ENCODE measurements around the gene SF3B1.
"Not testable (repeated sequence)": the region's sequence is repeated elsewhere in the genome, so short reads cannot be mapped to it uniquely, and the experiment has no call there.

The SF3B1 gene

GRCh38 chr2:197434541-197435513, at the start of gene SF3B1:
Gene SF3B1, minus strand, starts transcription at chr2:197435028. Its CDS starts 29 bp downstream, at chr2:197434999.
- peak; percentile 98 for DNase-seq (ENCODE audit: low read depth in 2 of 2)

GRCh38 chr2:197484248-197484647, 49.4 kb upstream of the SF3B1 start:
- not testable (repeated sequence) for DNase-seq (ENCODE audit: low read depth in 2 of 2)

- DNase-seq (ENCODE audit: low read depth in 2 of 2) = no peak
Measured at GRCh38 chr2:197480165-197481036, 45.6 kb upstream of the SF3B1 start.

- no peak for DNase-seq (ENCODE audit: low read depth in 2 of 2)
Measured at GRCh38 chr2:197477797-197478196, 43.0 kb upstream of the SF3B1 start.

- DNase-seq (ENCODE audit: low read depth in 2 of 2) = no peak
Measured at GRCh38 chr2:197472166-197472565, 37.3 kb upstream of the SF3B1 start.

- DNase-seq (ENCODE audit: low read depth in 2 of 2) = no peak
Measured at GRCh38 chr2:197464175-197464574, 29.3 kb upstream of the SF3B1 start.

- no peak for DNase-seq (ENCODE audit: low read depth in 2 of 2)
Measured at GRCh38 chr2:197461057-197461456, 26.2 kb upstream of the SF3B1 start.

GRCh38 chr2:197460649-197461048, 25.8 kb upstream of the SF3B1 start:
- no peak for DNase-seq (ENCODE audit: low read depth in 2 of 2)

GRCh38 chr2:197455428-197455827, 20.6 kb upstream of the SF3B1 start:
- no peak for DNase-seq (ENCODE audit: low read depth in 2 of 2)

GRCh38 chr2:197454923-197455322, 20.1 kb upstream of the SF3B1 start:
- DNase-seq (ENCODE audit: low read depth in 2 of 2) = no peak

GRCh38 chr2:197453914-197454398, 19.1 kb upstream of the SF3B1 start:
- DNase-seq (ENCODE audit: low read depth in 2 of 2) = no peak

GRCh38 chr2:197453123-197453913, 18.5 kb upstream of the SF3B1 start, which contains the start of gene COQ10B:
Gene COQ10B, plus strand, starts transcription at chr2:197453552. Its CDS starts 9 bp downstream, at chr2:197453561.
- DNase-seq (ENCODE audit: low read depth in 2 of 2) = peak; percentile 94 to 97

- DNase-seq (ENCODE audit: low read depth in 2 of 2) = no peak
Measured at GRCh38 chr2:197452754-197453122, 17.9 kb upstream of the SF3B1 start.

- DNase-seq (ENCODE audit: low read depth in 2 of 2) = not testable (repeated sequence)
Measured at GRCh38 chr2:197450935-197451358, 16.1 kb upstream of the SF3B1 start.

GRCh38 chr2:197450465-197450864, 15.6 kb upstream of the SF3B1 start:
- no peak for DNase-seq (ENCODE audit: low read depth in 2 of 2)

- DNase-seq (ENCODE audit: low read depth in 2 of 2) = no peak
Measured at GRCh38 chr2:197446844-197447243, 12.0 kb upstream of the SF3B1 start.

- no peak for DNase-seq (ENCODE audit: low read depth in 2 of 2)
Measured at GRCh38 chr2:197445746-197446145, 10.9 kb upstream of the SF3B1 start.

- no peak for DNase-seq (ENCODE audit: low read depth in 2 of 2)
Measured at GRCh38 chr2:197442857-197443256, 8.0 kb upstream of the SF3B1 start.

- no peak for DNase-seq (ENCODE audit: low read depth in 2 of 2)
Measured at GRCh38 chr2:197437380-197437779, 2.6 kb upstream of the SF3B1 start.

- DNase-seq (ENCODE audit: low read depth in 2 of 2) = no peak
Measured at GRCh38 chr2:197435598-197436420, 981 bp upstream of the SF3B1 start.

All from stimulated activated CD8-positive, alpha-beta memory T cell treated with anti-CD3 and anti-CD28 coated beads, Interleukin-2, amount 100 ng/mL, for 48 hours (primary cell).